Measurements from ENCODE around the gene EFCAB11. TPM values are rescaled to one million over a fixed set of nuclear protein-coding genes. Genes with fewer than 3 reads are reported as not detected.

The EFCAB11 gene
- total and polyA plus RNA-seq, 9 donors: 1.9 to 14.8 (median 5.2) TPM

GRCh38 chr14:89920056-89920455 is 34.5 kb downstream of the EFCAB11 start:
- 69 to 74% (median 70%) methylated on average over 2 of the region's 2 CpGs for WGBS, 3 donors
- H3K4me3 ChIP-seq: no peak overlapping the region
- no peaks in the 10 kb centered on the region for H3K4me1 ChIP-seq (ENCODE audit: insufficient read depth)
- no peaks in the 10 kb centered on the region for H3K27me3 ChIP-seq
- intact Hi-C loops (cut with DNase I): no loop called here
- TF ChIP-seq POLR2A (IDR thresholded peaks at IDR 0.05): no peak
- TF ChIP-seq, protein P1, sequence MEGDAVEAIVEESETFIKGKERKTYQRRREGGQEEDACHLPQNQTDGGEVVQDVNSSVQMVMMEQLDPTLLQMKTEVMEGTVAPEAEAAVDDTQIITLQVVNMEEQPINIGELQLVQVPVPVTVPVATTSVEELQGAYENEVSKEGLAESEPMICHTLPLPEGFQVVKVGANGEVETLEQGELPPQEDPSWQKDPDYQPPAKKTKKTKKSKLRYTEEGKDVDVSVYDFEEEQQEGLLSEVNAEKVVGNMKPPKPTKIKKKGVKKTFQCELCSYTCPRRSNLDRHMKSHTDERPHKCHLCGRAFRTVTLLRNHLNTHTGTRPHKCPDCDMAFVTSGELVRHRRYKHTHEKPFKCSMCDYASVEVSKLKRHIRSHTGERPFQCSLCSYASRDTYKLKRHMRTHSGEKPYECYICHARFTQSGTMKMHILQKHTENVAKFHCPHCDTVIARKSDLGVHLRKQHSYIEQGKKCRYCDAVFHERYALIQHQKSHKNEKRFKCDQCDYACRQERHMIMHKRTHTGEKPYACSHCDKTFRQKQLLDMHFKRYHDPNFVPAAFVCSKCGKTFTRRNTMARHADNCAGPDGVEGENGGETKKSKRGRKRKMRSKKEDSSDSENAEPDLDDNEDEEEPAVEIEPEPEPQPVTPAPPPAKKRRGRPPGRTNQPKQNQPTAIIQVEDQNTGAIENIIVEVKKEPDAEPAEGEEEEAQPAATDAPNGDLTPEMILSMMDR (IDR thresholded peaks at IDR 0.05): no peak
- no peak for TF ChIP-seq EP300 (IDR thresholded peaks at IDR 0.05)
- H3K36me3 ChIP-seq: no peaks in the 10 kb centered on the region
- no peak for DNase-seq
- H3K9me3 ChIP-seq: no peaks in the 10 kb centered on the region
- no peak overlapping the region for H3K27ac ChIP-seq

DNA sequence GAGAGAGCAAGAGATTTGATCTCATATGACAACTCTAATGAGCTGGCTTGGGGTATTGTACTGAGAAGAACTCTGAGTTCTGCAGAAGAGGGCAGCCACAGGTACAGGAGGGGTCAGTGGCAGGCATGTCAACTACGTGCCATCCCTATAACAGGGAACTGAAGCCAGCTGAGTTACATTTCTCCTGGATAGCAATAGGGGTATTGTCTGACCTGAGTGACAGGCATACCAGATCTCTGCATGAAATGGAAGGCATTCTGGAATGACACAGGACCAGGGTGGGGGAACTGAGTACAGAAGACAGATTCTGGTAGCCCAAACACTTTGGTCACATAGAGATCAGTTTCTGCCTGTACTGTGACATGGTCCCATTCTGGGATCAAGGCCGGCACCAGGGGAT is 35.8 kb downstream of the EFCAB11 start:
- Histone ChIP-seq H3K27ac (no peak overlapping the region), H3K36me3 (no peaks in the 10 kb centered on the region), H3K4me3 (no peak overlapping the region), H3K27me3 (no peaks in the 10 kb centered on the region), H3K9me3 (no peaks in the 10 kb centered on the region), H3K4me1 (ENCODE audit: insufficient read depth) (no peaks in the 10 kb centered on the region)
- intact Hi-C loops (cut with DNase I): loop anchor here in 3 of 4 donors (5.0 to 10.0 kb wide), 3 partner anchors 674 to 891 kb away; no protein-coding TSS in a partner anchor
- no peak for DNase-seq
- TF ChIP-seq, protein P1 (IDR thresholded peaks at IDR 0.05): no peak
- whole genome bisulfite sequencing, 3 donors: 97 to 100% (median 97%) methylated on average over 2 of the region's 2 CpGs

GRCh38 chr14:89915114-89915878 is 39.2 kb downstream of the EFCAB11 start:
- H3K27me3 ChIP-seq: no peaks in the 10 kb centered on the region
- H3K4me3 ChIP-seq: no peak overlapping the region
- TF ChIP-seq EP300 (IDR thresholded peaks at IDR 0.05) (no peak), POLR2A (IDR thresholded peaks at IDR 0.05) (no peak)
- TF ChIP-seq, protein P1 (IDR thresholded peaks at IDR 0.05): peak; percentile 62 to 94 (median 93)
- no peaks in the 10 kb centered on the region for H3K9me3 ChIP-seq
- H3K4me1 ChIP-seq (ENCODE audit: insufficient read depth): peaks cover 6% of the 10 kb centered on the region
- DNase-seq: peak; percentile 44 to 78 (median 60)
- H3K27ac ChIP-seq: no peak overlapping the region
- H3K36me3 ChIP-seq: no peaks in the 10 kb centered on the region
- WGBS, 3 donors: 15 to 18% (median 18%) methylated on average over 6 of the region's 6 CpGs
- intact Hi-C loops (cut with DNase I): loop anchor here in 3 of 4 donors (2.0 to 10.0 kb wide), 4 partner anchors 670 to 888 kb away; no protein-coding TSS in a partner anchor

- peak; percentile 60 for TF ChIP-seq EP300 (IDR thresholded peaks at IDR 0.05)
- TF ChIP-seq, protein P1 (IDR thresholded peaks at IDR 0.05): no peak
- no peak for DNase-seq
- H3K9me3 ChIP-seq: no peaks in the 10 kb centered on the region
- no peak overlapping the region for H3K27ac ChIP-seq
- no peaks in the 10 kb centered on the region for H3K27me3 ChIP-seq
- peaks cover 6% of the 10 kb centered on the region for H3K4me1 ChIP-seq (ENCODE audit: insufficient read depth)
- WGBS, 3 donors: 37 to 65% (median 62%) methylated on average over 9 of the region's 9 CpGs
- intact Hi-C loops (cut with DNase I): loop anchor here in 3 of 4 donors (5.0 to 10.0 kb wide), 3 partner anchors 668 to 880 kb away; no protein-coding TSS in a partner anchor
- no peak overlapping the region for H3K4me3 ChIP-seq
- H3K36me3 ChIP-seq: no peaks in the 10 kb centered on the region
Observed at GRCh38 chr14:89912667-89913211, 41.8 kb downstream of the EFCAB11 start.

All from ovary (tissue), 9 donors.